HFF-Myc (cell line): ENCODE data around the gene LHX4.

Source experiments
- DNase-seq: peaks from one replicate; pipeline ENCODE4 v3.0.0-alpha.2; 2011; ENCODE audit warnings: low read depth; ENCODE audit errors: extremely low read depth
- H3K4me3 ChIP-seq: replicated peaks from 2 replicates; pipeline ENCODE4 v1.5.1; 2011; ENCODE audit warnings: low read depth, mild to moderate bottlenecking, control low read depth, low read length
- CTCF ChIP-seq: IDR thresholded peaks from 2 replicates; pipeline ENCODE4 v1.5.1; 2012; ENCODE audit warnings: mild to moderate bottlenecking, low read depth, low read length, control low read depth; ENCODE audit errors: missing control alignments

LHX4 gene

DNA sequence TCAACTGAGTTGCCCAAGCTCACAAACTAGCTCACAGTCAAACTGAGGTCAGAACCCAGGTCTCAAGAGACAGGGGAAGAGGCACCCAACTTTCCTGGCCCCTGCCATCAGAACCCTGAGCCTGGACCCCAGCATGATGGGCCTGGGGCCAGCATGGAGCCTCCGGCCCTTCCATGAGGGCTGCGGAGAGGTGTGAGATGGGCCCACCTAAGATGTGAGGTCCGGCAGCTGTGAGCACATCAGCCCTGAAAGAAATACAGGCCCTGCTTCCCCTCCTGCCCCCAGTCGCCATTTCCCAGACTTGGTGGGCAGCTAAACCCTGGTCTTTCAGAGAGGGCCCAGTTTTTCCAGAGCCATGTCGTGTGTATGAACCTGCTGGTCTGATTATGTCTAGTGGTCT, 44.8 kb upstream of the LHX4 start:
- no peak for DNase-seq
- no peak for TF ChIP-seq CTCF
- no peak overlapping the region for H3K4me3 ChIP-seq

DNA sequence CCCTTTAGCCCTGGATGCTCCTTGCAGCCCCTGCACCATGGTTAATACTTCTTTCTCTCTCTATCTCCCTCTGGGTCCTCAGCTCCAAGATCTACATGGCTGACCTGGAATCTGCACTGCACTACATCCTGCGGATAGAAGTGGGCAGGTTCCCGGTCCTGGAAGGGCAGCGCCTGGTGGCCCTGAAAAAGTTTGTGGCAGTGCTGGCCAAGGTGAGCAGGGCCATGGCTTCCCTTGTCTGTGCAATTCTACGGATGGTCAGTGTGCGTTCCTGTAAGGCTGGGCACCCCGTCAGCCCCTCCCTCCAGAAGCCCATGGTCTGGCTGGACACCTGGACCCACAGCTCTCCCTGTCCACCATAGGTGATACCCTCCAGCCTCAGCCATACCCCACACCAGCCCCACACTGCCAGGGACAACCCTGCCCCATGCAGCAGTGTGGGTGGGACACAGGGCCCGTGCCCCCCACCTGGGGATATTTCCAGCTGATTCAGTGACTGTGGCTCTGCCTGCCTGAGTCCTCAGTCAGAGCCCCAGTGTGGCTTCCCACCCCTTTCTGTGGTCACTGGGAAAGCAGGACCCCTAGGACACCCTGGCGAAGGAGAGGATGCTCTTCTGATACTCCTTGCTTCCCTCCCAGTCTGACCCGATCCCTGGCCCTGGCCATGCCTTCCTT, 44.0 kb upstream of the LHX4 start:
- no peak for TF ChIP-seq CTCF
- H3K4me3 ChIP-seq: no peak overlapping the region
- no peak for DNase-seq

- no peak overlapping the region for H3K4me3 ChIP-seq
- no peak for DNase-seq
- no peak for TF ChIP-seq CTCF
Measured at GRCh38 chr1:180186831-180187230, 43.2 kb upstream of the LHX4 start.

GRCh38 chr1:180187626-180188025, 42.4 kb upstream of the LHX4 start:
- DNase-seq: no peak
- no peak for TF ChIP-seq CTCF
- H3K4me3 ChIP-seq: no peak overlapping the region

GRCh38 chr1:180188091-180188506, 42.0 kb upstream of the LHX4 start:
- H3K4me3 ChIP-seq: no peak overlapping the region
- peak; percentile 7 for DNase-seq
- TF ChIP-seq CTCF: peak; percentile 88

GRCh38 chr1:180188684-180189175, 41.3 kb upstream of the LHX4 start:
- no peak overlapping the region for H3K4me3 ChIP-seq
- DNase-seq: no peak
- TF ChIP-seq CTCF: no peak

- H3K4me3 ChIP-seq: no peak overlapping the region
- DNase-seq: no peak
- no peak for TF ChIP-seq CTCF
Measured at GRCh38 chr1:180190091-180190490, 40.0 kb upstream of the LHX4 start.
